Endothelial cell of umbilical vein (primary cell): ENCODE data around the gene GHRHR.

Experiments
- CTCF ChIP-seq, 2 donors: IDR thresholded peaks; 1 replicate in 1 of 2; 2 replicates in 1 of 2; pipeline ENCODE4 v1.5.1; 2011; ENCODE audit warnings: low read length in 2 of 2, mild to moderate bottlenecking in 2 of 2, moderate library complexity in 2 of 2, control low read depth in 1 of 2, inconsistent platforms in 1 of 2, low read depth in 1 of 2; ENCODE audit not compliant: insufficient read depth in 1 of 2; ENCODE audit errors: extremely low read depth in 1 of 2
- EZH2 ChIP-seq: IDR thresholded peaks from 2 replicates; pipeline ENCODE4 v1.6.1; 2012; ENCODE audit warnings: borderline replicate concordance, low read depth, mild to moderate bottlenecking, moderate library complexity, low read length, inconsistent platforms; ENCODE audit not compliant: severe bottlenecking
- GATA2 ChIP-seq: IDR thresholded peaks from 2 replicates; pipeline ENCODE4 v1.7.0; 2011; ENCODE audit warnings: low read depth, mild to moderate bottlenecking, moderate library complexity, mixed read lengths, low read length; ENCODE audit not compliant: insufficient read length, insufficient read depth
- JUN ChIP-seq: IDR thresholded peaks from 2 replicates; pipeline ENCODE4 v1.6.1; 2011; ENCODE audit warnings: borderline replicate concordance, low read depth; ENCODE audit not compliant: insufficient read length, insufficient read depth
- POLR2AphosphoS5 ChIP-seq: IDR thresholded peaks from 2 replicates; pipeline ENCODE4 v1.6.1; 2012; ENCODE audit warnings: low read depth, mild to moderate bottlenecking, control low read depth, low read length, moderate library complexity; ENCODE audit not compliant: insufficient read depth

DNA sequence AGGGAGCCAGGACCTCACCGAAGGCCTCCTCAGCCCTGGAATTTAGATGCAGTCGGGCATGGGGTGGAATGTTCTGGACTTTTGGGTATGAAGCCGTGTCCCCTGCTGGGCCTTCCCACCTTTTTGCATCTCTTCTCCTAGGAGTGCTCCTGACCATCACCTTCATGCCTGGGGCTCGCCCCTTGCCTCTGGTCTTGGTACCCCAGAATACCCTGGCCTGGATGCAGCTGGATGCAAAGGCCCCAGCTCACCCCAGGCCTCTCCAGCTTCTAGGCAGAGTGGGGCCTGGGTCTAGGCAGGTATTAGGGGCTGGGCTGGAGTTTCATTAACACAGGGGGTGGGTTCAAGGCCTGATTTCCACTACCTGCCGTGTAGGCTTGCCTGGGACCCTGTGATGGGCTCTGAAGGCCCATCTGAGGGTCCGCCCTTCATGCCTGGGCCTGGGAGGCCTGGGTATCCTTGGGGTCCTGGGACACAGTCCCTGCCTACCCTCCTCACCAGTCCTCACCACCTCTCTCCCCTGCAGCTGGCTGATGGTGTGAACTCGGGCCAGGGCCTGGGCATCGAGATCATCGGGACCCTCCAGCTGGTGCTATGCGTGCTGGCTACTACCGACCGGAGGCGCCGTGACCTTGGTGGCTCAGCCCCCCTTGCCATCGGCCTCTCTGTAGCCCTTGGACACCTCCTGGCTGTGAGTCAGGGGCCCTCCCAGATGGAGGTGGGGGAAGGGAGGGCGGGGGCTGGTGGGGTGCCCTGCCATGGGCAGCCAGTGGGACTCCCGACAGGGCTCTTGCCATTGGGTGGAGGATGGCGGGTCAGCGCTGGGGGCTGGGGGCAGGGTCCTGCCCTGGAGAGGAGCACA is 42.0 kb upstream of the GHRHR start:
- TF ChIP-seq EZH2: no peak
- no peak for TF ChIP-seq CTCF (IDR thresholded peaks at IDR 0.05; ENCODE audit: extremely low read depth in 1 of 2, insufficient read depth in 1 of 2, low read depth in 1 of 2, low read length in 2 of 2)
- no peak for TF ChIP-seq POLR2AphosphoS5
- TF ChIP-seq JUN: no peak
- TF ChIP-seq GATA2: no peak
